K562 (cell line): Measurements from ENCODE around the gene MAN1B1. TPM values are rescaled to one million over a fixed set of nuclear protein-coding genes. Genes with fewer than 3 reads are reported as not detected.
A peak's percentile ranks its signal among the peaks of the same experiment; 100 is the strongest.

Experiments used
- ARID3B ChIP-seq: fragments of 250-450 bp; sonication (Bioruptor Pico); IDR thresholded peaks from 2 replicates; pipeline ENCODE4 v1.4.0; 2020; ENCODE audit warnings: borderline replicate concordance
- ETV6 ChIP-seq, 3 experiments: fragments of 150-350 bp in 1 of 3; sonication (generic) in 1 of 3; formaldehyde crosslinking in 1 of 3; IDR thresholded peaks; 2 replicates each; pipeline versions ENCODE4 v1.6.1 to v1.8.0; 2014 to 2022; ENCODE audit warnings: borderline replicate concordance in 2 of 3, low read depth in 2 of 3, antibody characterized with exemption in 1 of 3, low read length in 1 of 3, mild to moderate bottlenecking in 1 of 3, missing genetic modification reagents in 1 of 3
- GABPA ChIP-seq: fragments of 200-800 bp; sonication (Bioruptor generic); conservative IDR thresholded peaks from 2 replicates; pipeline ENCODE4 v1.6.1; 2016; ENCODE audit warnings: low read depth, missing genetic modification characterization, missing compliant biosample characterization
- MAFF ChIP-seq: IDR thresholded peaks from 2 replicates; pipeline ENCODE4 v1.6.1; 2012; ENCODE audit warnings: low read length, improper control_type of control experiment
- MXI1 ChIP-seq: IDR thresholded peaks from 2 replicates; pipeline ENCODE4 v1.6.1; 2011; ENCODE audit warnings: low read depth, mild to moderate bottlenecking, improper control_type of control experiment, low read length
- MYNN ChIP-seq, 2 experiments: sonication (generic); formaldehyde crosslinking in 1 of 2; IDR thresholded peaks; 2 replicates each; pipeline versions ENCODE4 v1.5.0 to v1.6.1; 2016 to 2020; ENCODE audit warnings: antibody characterized with exemption in 1 of 2, missing genetic modification reagents in 1 of 2
- PHF8 ChIP-seq: fragments of 200-600 bp; sonication (generic); IDR thresholded peaks from 2 replicates; pipeline ENCODE4 v1.6.1; 2012; ENCODE audit warnings: mixed run types, mild to moderate bottlenecking, inconsistent platforms, low read length, moderate library complexity, borderline replicate concordance
- POLR2A ChIP-seq: fragments of 450-650 bp; conservative IDR thresholded peaks from 2 replicates; pipeline ENCODE4 v1.6.1; 2016
- RFX1 ChIP-seq: fragments of 450-650 bp; IDR thresholded peaks from 2 replicates; pipeline ENCODE4 v1.6.1; 2016; ENCODE audit warnings: mild to moderate bottlenecking, moderate library complexity
- ZBTB26 ChIP-seq: fragments of 450-650 bp; formaldehyde crosslinking; IDR thresholded peaks from 2 replicates; pipeline ENCODE4 v1.4.0; 2022; ENCODE audit warnings: missing genetic modification characterization
- ZNF143 ChIP-seq: sonication (generic); formaldehyde crosslinking; IDR thresholded peaks from 2 replicates; pipeline ENCODE4 v1.9.0; 2022; ENCODE audit warnings: mild to moderate bottlenecking, missing genetic modification reagents
- ZNF253 ChIP-seq: fragments of 250-450 bp; sonication (Bioruptor Pico); conservative IDR thresholded peaks from 2 replicates; pipeline ENCODE4 v1.6.1; 2021; ENCODE audit warnings: mild to moderate bottlenecking
- ZNF3 ChIP-seq: fragments of 250-450 bp; sonication (Bioruptor Pico); IDR thresholded peaks from 2 replicates; pipeline ENCODE4 v1.5.0; 2021; ENCODE audit warnings: mild to moderate bottlenecking, moderate library complexity
- ZNF318 ChIP-seq, 2 experiments: fragments of 450-650 bp; IDR thresholded peaks; 2 replicates each; pipeline ENCODE4 v1.6.1; 2016; ENCODE audit warnings: mild to moderate bottlenecking in 2 of 2, borderline replicate concordance in 1 of 2, low read depth in 1 of 2, moderate library complexity in 1 of 2
- ZNF75A ChIP-seq: fragments of 450-650 bp; formaldehyde crosslinking; IDR thresholded peaks from 2 replicates; pipeline ENCODE4 v1.4.0; 2020; ENCODE audit warnings: mild to moderate bottlenecking
- ZNF76 ChIP-seq: fragments of 250-450 bp; sonication (Bioruptor Pico); IDR thresholded peaks from 2 replicates; pipeline ENCODE4 v1.4.0; 2020; ENCODE audit warnings: mild to moderate bottlenecking, moderate library complexity, borderline replicate concordance
- polyA plus RNA-seq, 8 experiments: library from polyadenylated mRNA; depleted of rRNA in 4 of 8; stranded (reverse) in 5 of 8; unstranded in 3 of 8; fragments of >200 nt; fragmentation: Nextera tagmentation in 2 of 8; fragmentation: Illumina TruSeq in 1 of 8; extraction: Ambion mirVana in 2 of 8; extraction: Trizol in 1 of 8; gene quantifications; 2 replicates each; pipeline versions ENCODE4 v1.2.1 to v1.2.3, GENCODE V29; 2011 to 2014; ENCODE audit warnings: inconsistent platforms in 1 of 8, missing spikeins in 1 of 8
- total RNA-seq, 7 experiments: library from RNA; depleted of rRNA in 6 of 7; stranded (reverse); fragments of >200 nt in 6 of 7; fragmentation: Illumina TruSeq in 2 of 7; extraction: Trizol in 2 of 7; gene quantifications; 2 replicates each; pipeline versions ENCODE4 v1.2.1 to v1.2.3, GENCODE V29; 2011 to 2021; ENCODE audit warnings: low replicate concordance in 1 of 7

MAN1B1 gene
- total and polyA plus RNA-seq, 9 of the 15 experiments (the other 6 are each of a cell fraction or from before 2014, with no cell fraction given): 0.55 to 36.6 (median 27.3) TPM

- no peak for TF ChIP-seq ZBTB26 (CRISPR knock-in tag)
- TF ChIP-seq ARID3B (CRISPR knock-in tag): 0 out of 2 replicates have a peak, but pooled peaks have one; percentile 4
- no peak; the same call in 1 of the 2 replicates for TF ChIP-seq ZNF76 (CRISPR knock-in tag)
- TF ChIP-seq MYNN (IDR thresholded peaks at IDR 0.05): no peak
- no peak for TF ChIP-seq MYNN (CRISPR knock-in tag; IDR thresholded peaks at IDR 0.05)
- no peak for TF ChIP-seq ETV6 (IDR thresholded peaks at IDR 0.05; ENCODE audit: borderline replicate concordance in 1 of 2, low read depth in 2 of 2, low read length in 1 of 2)
- no peak for TF ChIP-seq ETV6 (CRISPR knock-in tag; IDR thresholded peaks at IDR 0.05; ENCODE audit: borderline replicate concordance)
- TF ChIP-seq ZNF143: peak; percentile 13; the same call in 1 of the 2 replicates
- TF ChIP-seq GABPA (tag): no peak; the same call in 1 of the 2 replicates
- TF ChIP-seq ZNF75A (CRISPR knock-in tag): no peak
- TF ChIP-seq PHF8: peak; percentile 71; the same call in 1 of the 2 replicates
- TF ChIP-seq ZNF253: no peak
- TF ChIP-seq ZNF318 (IDR thresholded peaks at IDR 0.05; ENCODE audit: borderline replicate concordance in 1 of 2, low read depth in 1 of 2): no peak
- TF ChIP-seq RFX1: peak; percentile 98
- TF ChIP-seq MXI1: peak; percentile 98
- no peak for TF ChIP-seq ZNF3 (CRISPR knock-in tag)
- no peak for TF ChIP-seq MAFF
- peak; percentile 88 for TF ChIP-seq POLR2A
Observed at GRCh38 chr9:137129456-137130175, 42.8 kb downstream of the MAN1B1 start (continued).
